Effector CD4-positive, alpha-beta T cell (primary cell): ENCODE data around the gene CENATAC.
"Not testable (repeated sequence)": the region's sequence is repeated elsewhere in the genome, so short reads cannot be mapped to it uniquely, and the experiment has no call there.

Source experiments
- DNase-seq: peaks from one replicate; pipeline ENCODE4 v3.0.0-alpha.2; 2020

Gene CENATAC

DNA sequence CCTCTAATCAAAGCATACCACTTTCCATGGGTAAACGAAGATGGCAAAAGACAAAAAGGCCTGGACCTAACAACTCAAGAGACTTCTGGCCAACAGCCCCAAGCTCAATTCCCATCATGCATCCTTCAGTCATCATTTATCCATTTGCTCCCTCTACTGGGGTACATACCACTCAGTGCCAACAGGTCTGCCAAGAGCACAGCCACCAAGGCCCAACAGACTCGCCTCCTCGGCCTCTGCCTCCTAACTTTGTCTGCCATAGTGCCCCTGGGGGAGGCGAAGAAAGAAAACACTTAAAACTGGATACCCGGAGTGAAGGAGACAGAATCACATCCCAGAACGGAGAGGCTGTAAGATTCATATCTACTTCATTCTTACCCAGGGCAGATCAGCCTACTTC, 58.0 kb downstream of the CENATAC start:
- no peak for DNase-seq

DNA sequence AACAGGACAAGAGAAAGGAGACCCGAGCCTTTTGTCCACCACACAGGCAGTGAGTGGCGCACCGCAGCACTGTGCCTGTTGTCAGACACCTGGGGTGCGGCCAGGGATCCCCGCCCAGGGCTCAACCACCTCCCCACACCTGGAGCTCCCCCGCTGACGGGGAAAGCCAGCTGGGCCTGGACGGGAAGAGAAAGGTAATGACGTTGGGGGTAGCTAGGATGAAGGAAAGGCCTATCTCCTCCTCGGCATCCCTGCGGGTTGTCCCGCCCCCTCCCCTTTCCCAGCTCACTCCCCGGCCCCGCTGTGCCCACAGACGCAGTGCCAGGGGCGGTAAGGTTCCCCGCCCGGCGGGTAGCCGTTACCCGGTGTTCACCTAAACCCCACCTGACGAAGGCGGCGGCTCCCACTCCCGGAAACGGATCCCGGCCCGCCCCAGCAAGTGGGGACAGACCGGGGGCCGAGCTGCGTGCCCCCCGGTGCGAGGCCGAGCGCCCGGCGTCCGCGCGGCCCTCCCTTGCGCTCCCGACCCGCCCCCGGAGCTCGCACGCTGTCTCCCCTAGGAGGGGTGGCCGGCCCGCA, 58.6 kb downstream of the CENATAC start:
- peak; percentile 36 for DNase-seq

- peak; percentile 99 for DNase-seq
These were observed 59.2 kb downstream of the CENATAC start, which contains the start of gene HYOU1 for GRCh38 chr11:119057000-119057769. HYOU1 (minus strand) TSS chr11:119057205; CDS start chr11:119056160, 1,045 bp downstream.

- DNase-seq: not testable (repeated sequence)
These were observed 61.2 kb downstream of the CENATAC start for GRCh38 chr11:119059128-119059527.

DNA sequence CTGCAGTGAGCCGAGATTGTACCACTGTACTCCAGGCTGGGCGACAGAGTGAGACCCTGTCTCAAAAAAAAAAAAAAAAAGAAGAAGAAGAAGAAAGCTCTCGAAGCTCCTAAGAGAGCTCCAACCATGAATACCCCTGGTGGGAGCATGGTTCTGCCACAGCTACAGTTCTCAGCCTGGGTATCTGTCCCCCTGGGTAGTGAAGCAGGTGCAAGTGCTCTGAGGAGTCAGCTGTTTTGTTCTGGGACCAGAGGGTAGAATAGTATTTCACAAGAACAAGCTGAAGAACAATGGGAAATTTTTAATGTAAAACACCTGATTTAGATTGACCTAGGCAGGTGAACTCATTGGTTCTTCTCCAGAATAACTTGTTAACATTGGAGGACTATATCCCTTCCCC, 63.3 kb downstream of the CENATAC start:
- DNase-seq: no peak

- no peak for DNase-seq
These were observed 64.8 kb downstream of the CENATAC start for GRCh38 chr11:119062779-119063178.

GRCh38 chr11:119065369-119065768, 67.4 kb downstream of the CENATAC start:
- DNase-seq: peak; percentile 26
